SK-N-SH (cell line): ENCODE data around the gene MALRD1.

Experiments used
- CHD2 ChIP-seq: fragments of 150-350 bp; IDR thresholded peaks from 2 replicates; pipeline ENCODE4 v1.6.1; 2018; ENCODE audit warnings: low read length; ENCODE audit not compliant: partially characterized antibody
- ELF1 ChIP-seq: IDR thresholded peaks from 2 replicates; pipeline ENCODE4 v1.4.0; 2012
- EP300 ChIP-seq, 2 experiments: IDR thresholded peaks; 2 replicates each; pipeline versions ENCODE4 v1.4.0 to v1.6.1; 2012; ENCODE audit warnings: borderline replicate concordance in 1 of 2, low read depth in 1 of 2, low read length in 1 of 2
- GABPA ChIP-seq: IDR thresholded peaks from 2 replicates; pipeline ENCODE4 v1.4.0; 2012; ENCODE audit warnings: low read depth, mild to moderate bottlenecking
- GATA2 ChIP-seq: sonication (generic); formaldehyde crosslinking; IDR thresholded peaks from 2 replicates; pipeline ENCODE4 v1.5.0; 2020; ENCODE audit warnings: mild to moderate bottlenecking, missing genetic modification reagents
- JUND ChIP-seq: IDR thresholded peaks from 2 replicates; pipeline ENCODE4 v1.4.0; 2012
- NRF1 ChIP-seq: IDR thresholded peaks from 2 replicates; pipeline ENCODE4 v1.6.1; 2012; ENCODE audit warnings: low read depth, mild to moderate bottlenecking, low read length
- POLR2AphosphoS5 ChIP-seq: IDR thresholded peaks from 2 replicates; pipeline ENCODE4 v1.6.1; 2012; ENCODE audit warnings: low read depth, low read length
- RAD21 ChIP-seq: IDR thresholded peaks from 2 replicates; pipeline ENCODE4 v1.6.1; 2012; ENCODE audit warnings: mild to moderate bottlenecking, low read length
- TAF1 ChIP-seq: IDR thresholded peaks from 2 replicates; pipeline ENCODE4 v1.6.1; 2012; ENCODE audit warnings: low read depth, mild to moderate bottlenecking, low read length, moderate library complexity, borderline replicate concordance
- TF ChIP-seq, protein P1 (sequence below): fragments of 200-600 bp; sonication (generic); IDR thresholded peaks from 2 replicates; pipeline ENCODE4 v1.6.1; 2017; ENCODE audit warnings: antibody characterized with exemption, mild to moderate bottlenecking, moderate library complexity
- TF ChIP-seq, protein P2 (sequence below): fragments of 150-350 bp; IDR thresholded peaks from 2 replicates; pipeline ENCODE4 v1.6.1; 2016; ENCODE audit warnings: mild to moderate bottlenecking, low read depth, low read length
- TF ChIP-seq, protein P3 (sequence below): IDR thresholded peaks from 2 replicates; pipeline ENCODE4 v1.6.1; 2012; ENCODE audit warnings: mild to moderate bottlenecking, low read depth, low read length, moderate library complexity

DNA sequence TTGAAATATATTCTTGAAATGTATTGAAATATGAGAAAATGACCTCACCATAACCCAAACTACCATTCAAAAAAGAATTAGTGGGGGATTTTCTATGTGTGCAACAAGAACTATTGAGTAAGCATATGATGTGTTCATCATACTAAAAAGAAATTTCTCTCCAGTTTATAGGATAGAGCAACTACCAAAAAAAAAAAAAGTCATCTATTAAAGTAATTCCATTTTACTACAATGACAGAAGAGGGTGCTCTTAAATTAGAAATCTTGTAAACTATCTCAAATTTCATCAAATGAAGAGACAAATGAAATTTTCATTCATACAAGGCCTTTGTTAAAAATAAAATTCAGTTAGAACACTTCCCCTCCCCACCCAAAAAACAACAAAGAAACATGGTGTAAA lies 572.2 kb downstream of the MALRD1 start:
- no peak for TF ChIP-seq JUND
- no peak for TF ChIP-seq EP300 (IDR thresholded peaks at IDR 0.05; ENCODE audit: borderline replicate concordance in 1 of 2, low read depth in 1 of 2, low read length in 1 of 2)
- TF ChIP-seq, protein P1, sequence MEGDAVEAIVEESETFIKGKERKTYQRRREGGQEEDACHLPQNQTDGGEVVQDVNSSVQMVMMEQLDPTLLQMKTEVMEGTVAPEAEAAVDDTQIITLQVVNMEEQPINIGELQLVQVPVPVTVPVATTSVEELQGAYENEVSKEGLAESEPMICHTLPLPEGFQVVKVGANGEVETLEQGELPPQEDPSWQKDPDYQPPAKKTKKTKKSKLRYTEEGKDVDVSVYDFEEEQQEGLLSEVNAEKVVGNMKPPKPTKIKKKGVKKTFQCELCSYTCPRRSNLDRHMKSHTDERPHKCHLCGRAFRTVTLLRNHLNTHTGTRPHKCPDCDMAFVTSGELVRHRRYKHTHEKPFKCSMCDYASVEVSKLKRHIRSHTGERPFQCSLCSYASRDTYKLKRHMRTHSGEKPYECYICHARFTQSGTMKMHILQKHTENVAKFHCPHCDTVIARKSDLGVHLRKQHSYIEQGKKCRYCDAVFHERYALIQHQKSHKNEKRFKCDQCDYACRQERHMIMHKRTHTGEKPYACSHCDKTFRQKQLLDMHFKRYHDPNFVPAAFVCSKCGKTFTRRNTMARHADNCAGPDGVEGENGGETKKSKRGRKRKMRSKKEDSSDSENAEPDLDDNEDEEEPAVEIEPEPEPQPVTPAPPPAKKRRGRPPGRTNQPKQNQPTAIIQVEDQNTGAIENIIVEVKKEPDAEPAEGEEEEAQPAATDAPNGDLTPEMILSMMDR: peak; percentile 56
- TF ChIP-seq ELF1: no peak
- TF ChIP-seq POLR2AphosphoS5: no peak
- TF ChIP-seq TAF1: no peak
- no peak for TF ChIP-seq GATA2 (CRISPR knock-in tag)
- TF ChIP-seq, protein P2, sequence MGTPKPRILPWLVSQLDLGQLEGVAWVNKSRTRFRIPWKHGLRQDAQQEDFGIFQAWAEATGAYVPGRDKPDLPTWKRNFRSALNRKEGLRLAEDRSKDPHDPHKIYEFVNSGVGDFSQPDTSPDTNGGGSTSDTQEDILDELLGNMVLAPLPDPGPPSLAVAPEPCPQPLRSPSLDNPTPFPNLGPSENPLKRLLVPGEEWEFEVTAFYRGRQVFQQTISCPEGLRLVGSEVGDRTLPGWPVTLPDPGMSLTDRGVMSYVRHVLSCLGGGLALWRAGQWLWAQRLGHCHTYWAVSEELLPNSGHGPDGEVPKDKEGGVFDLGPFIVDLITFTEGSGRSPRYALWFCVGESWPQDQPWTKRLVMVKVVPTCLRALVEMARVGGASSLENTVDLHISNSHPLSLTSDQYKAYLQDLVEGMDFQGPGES: no peak
- peak; percentile 26 for TF ChIP-seq RAD21
- TF ChIP-seq CHD2: no peak
- TF ChIP-seq, protein P3, sequence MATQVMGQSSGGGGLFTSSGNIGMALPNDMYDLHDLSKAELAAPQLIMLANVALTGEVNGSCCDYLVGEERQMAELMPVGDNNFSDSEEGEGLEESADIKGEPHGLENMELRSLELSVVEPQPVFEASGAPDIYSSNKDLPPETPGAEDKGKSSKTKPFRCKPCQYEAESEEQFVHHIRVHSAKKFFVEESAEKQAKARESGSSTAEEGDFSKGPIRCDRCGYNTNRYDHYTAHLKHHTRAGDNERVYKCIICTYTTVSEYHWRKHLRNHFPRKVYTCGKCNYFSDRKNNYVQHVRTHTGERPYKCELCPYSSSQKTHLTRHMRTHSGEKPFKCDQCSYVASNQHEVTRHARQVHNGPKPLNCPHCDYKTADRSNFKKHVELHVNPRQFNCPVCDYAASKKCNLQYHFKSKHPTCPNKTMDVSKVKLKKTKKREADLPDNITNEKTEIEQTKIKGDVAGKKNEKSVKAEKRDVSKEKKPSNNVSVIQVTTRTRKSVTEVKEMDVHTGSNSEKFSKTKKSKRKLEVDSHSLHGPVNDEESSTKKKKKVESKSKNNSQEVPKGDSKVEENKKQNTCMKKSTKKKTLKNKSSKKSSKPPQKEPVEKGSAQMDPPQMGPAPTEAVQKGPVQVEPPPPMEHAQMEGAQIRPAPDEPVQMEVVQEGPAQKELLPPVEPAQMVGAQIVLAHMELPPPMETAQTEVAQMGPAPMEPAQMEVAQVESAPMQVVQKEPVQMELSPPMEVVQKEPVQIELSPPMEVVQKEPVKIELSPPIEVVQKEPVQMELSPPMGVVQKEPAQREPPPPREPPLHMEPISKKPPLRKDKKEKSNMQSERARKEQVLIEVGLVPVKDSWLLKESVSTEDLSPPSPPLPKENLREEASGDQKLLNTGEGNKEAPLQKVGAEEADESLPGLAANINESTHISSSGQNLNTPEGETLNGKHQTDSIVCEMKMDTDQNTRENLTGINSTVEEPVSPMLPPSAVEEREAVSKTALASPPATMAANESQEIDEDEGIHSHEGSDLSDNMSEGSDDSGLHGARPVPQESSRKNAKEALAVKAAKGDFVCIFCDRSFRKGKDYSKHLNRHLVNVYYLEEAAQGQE: no peak
- no peak for TF ChIP-seq NRF1
- TF ChIP-seq GABPA: no peak
